ENCODE measurements around the gene BMAL2. TPM values are rescaled to one million over a fixed set of nuclear protein-coding genes. Genes with fewer than 3 reads are reported as not detected.

The BMAL2 gene
- total RNA-seq, 1 donor from 2014 or later = 6.9 TPM

GRCh38 chr12:27359578-27360340 lies 27.1 kb downstream of the BMAL2 start:
- Histone ChIP-seq H3K36me3 (no peaks in the 10 kb centered on the region), H3K27me3 (no peaks in the 10 kb centered on the region), H3K4me1 (no peaks in the 10 kb centered on the region), H3K4me3 (no peak overlapping the region), H3K9me3 (no peaks in the 10 kb centered on the region), H3K27ac (no peak overlapping the region)
- no peak for DNase-seq
- intact Hi-C loops (cut with DNase I) = no loop called here
- no peak for TF ChIP-seq CTCF (IDR thresholded peaks at IDR 0.05)
- ATAC-seq = no peak

DNA sequence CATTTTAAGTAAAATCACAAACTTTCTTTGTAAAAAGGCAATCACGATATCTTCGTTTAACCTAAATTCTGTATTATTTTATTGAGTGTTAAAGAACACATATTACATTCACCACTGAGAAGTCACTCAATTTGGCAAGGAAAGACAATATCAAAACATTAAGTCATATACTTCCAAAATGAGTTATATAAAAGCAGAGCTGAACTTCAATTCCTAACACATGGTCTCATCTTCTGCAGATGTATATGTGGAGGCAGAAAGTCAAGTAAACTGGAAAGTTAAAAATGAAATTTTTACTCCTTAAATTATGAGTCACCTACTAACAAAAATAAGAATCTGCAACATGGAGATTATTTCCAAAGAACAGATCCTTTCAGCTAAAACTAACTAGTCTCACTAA lies 28.7 kb downstream of the BMAL2 start:
- no peak overlapping the region for H3K4me3 ChIP-seq
- no peaks in the 10 kb centered on the region for H3K27me3 ChIP-seq
- intact Hi-C loops (cut with DNase I) = no loop called here
- no peaks in the 10 kb centered on the region for H3K9me3 ChIP-seq
- no peak for TF ChIP-seq CTCF (IDR thresholded peaks at IDR 0.05)
- no peak for ATAC-seq
- no peak for DNase-seq
- no peak overlapping the region for H3K27ac ChIP-seq
- H3K4me1 ChIP-seq = no peaks in the 10 kb centered on the region
- H3K36me3 ChIP-seq = no peaks in the 10 kb centered on the region

- no peak overlapping the region for H3K27ac ChIP-seq
- no peaks in the 10 kb centered on the region for H3K4me1 ChIP-seq
- no peak for TF ChIP-seq CTCF (IDR thresholded peaks at IDR 0.05)
- H3K9me3 ChIP-seq = no peaks in the 10 kb centered on the region
- H3K27me3 ChIP-seq = no peaks in the 10 kb centered on the region
- no peak overlapping the region for H3K4me3 ChIP-seq
- ATAC-seq (no peak), DNase-seq (no peak)
- no peaks in the 10 kb centered on the region for H3K36me3 ChIP-seq
- intact Hi-C loops (cut with DNase I) = no loop called here
These were observed 34.0 kb downstream of the BMAL2 start for GRCh38 chr12:27366621-27367020.

- ATAC-seq (no peak), DNase-seq (no peak)
- H3K9me3 ChIP-seq = no peaks in the 10 kb centered on the region
- intact Hi-C loops (cut with DNase I) = no loop called here
- no peak overlapping the region for H3K27ac ChIP-seq
- TF ChIP-seq CTCF (IDR thresholded peaks at IDR 0.05) = no peak
- no peaks in the 10 kb centered on the region for H3K4me1 ChIP-seq
- no peaks in the 10 kb centered on the region for H3K36me3 ChIP-seq
- no peak overlapping the region for H3K4me3 ChIP-seq
- no peaks in the 10 kb centered on the region for H3K27me3 ChIP-seq
These were observed 34.4 kb downstream of the BMAL2 start for GRCh38 chr12:27367078-27367477.

GRCh38 chr12:27382171-27382795 lies 49.6 kb downstream of the BMAL2 start:
- no peak for TF ChIP-seq CTCF (IDR thresholded peaks at IDR 0.05)
- no peaks in the 10 kb centered on the region for H3K9me3 ChIP-seq

More at GRCh38 chr12:27382171-27382795, 49.6 kb downstream of the BMAL2 start:
- DNase-seq (no peak), ATAC-seq (no peak)
- Histone ChIP-seq H3K4me1 (no peaks in the 10 kb centered on the region), H3K36me3 (no peaks in the 10 kb centered on the region), H3K27ac (no peak overlapping the region), H3K4me3 (no peak overlapping the region), H3K27me3 (no peaks in the 10 kb centered on the region)
- intact Hi-C loops (cut with DNase I) = no loop called here

Other genes with a start within 250 kb of the BMAL2 start
- gene STK38L, start 88.5 kb upstream of the BMAL2 start, total RNA-seq = 36.0 TPM
- gene SMCO2, start 113.9 kb downstream of the BMAL2 start, total RNA-seq = 0.38 TPM
- gene PPFIBP1, start 191.4 kb downstream of the BMAL2 start, total RNA-seq = 136 TPM